Liver (tissue), 9 donors: ENCODE data around the gene PHF19. TPM values are rescaled to one million over a fixed set of nuclear protein-coding genes. Genes with fewer than 3 reads are reported as not detected.
A peak's percentile ranks its signal among the peaks of the same experiment; 100 is the strongest.

Experiments used
- DNase-seq: peaks from one replicate; pipeline ENCODE4 v3.0.0-alpha.2; 2017; ENCODE audit warnings: low spot score
- H3K27ac ChIP-seq, 2 donors: one replicate each; pipeline ENCODE4 v1.7.0; 2013; ENCODE audit warnings: inconsistent platforms in 2 of 2, low read length in 2 of 2, control low read depth in 1 of 2, low read depth in 1 of 2, mild to moderate bottlenecking in 1 of 2
- H3K27me3 ChIP-seq, 4 donors: one replicate each; pipeline versions ENCODE4 v1.6.1 to v1.7.0; 2013; ENCODE audit warnings: low read length in 3 of 4, inconsistent platforms in 1 of 4, mild to moderate bottlenecking in 1 of 4, moderate library complexity in 1 of 4; ENCODE audit not compliant: control insufficient read depth in 4 of 4, insufficient read depth in 4 of 4
- H3K36me3 ChIP-seq, 4 donors: one replicate each; pipeline versions ENCODE4 v1.6.1 to v1.7.0; 2013; ENCODE audit warnings: low read length in 3 of 4, mild to moderate bottlenecking in 3 of 4, low read depth in 1 of 4, moderate library complexity in 1 of 4; ENCODE audit not compliant: control insufficient read depth in 4 of 4, insufficient read depth in 3 of 4
- H3K4me1 ChIP-seq, 4 donors: one replicate each; pipeline versions ENCODE4 v1.6.1 to v1.7.0; 2013; ENCODE audit warnings: low read length in 3 of 4, mild to moderate bottlenecking in 3 of 4, moderate library complexity in 1 of 4; ENCODE audit not compliant: control insufficient read depth in 4 of 4, insufficient read depth in 4 of 4
- H3K4me3 ChIP-seq, 3 donors: one replicate each; pipeline versions ENCODE4 v1.6.1 to v1.7.0; 2013; ENCODE audit warnings: low read length in 3 of 3, control low read depth in 1 of 3, low read depth in 1 of 3, mild to moderate bottlenecking in 1 of 3
- H3K9ac ChIP-seq, 2 donors: one replicate each; pipeline ENCODE4 v1.7.0; 2013; ENCODE audit warnings: low read length in 2 of 2, mild to moderate bottlenecking in 2 of 2, moderate library complexity in 2 of 2, control low read depth in 1 of 2, low read depth in 1 of 2
- H3K9me3 ChIP-seq, 4 donors: one replicate each; pipeline versions ENCODE4 v1.6.1 to v1.7.0; 2013; ENCODE audit warnings: low read length in 3 of 4; ENCODE audit not compliant: control insufficient read depth in 4 of 4
- EGR1 ChIP-seq, 2 donors: IDR thresholded peaks; 2 replicates each; pipeline ENCODE4 v1.6.1; 2016 to 2018; ENCODE audit warnings: antibody characterized with exemption in 2 of 2, low read depth in 2 of 2
- FOXA2 ChIP-seq: IDR thresholded peaks from 2 replicates; pipeline ENCODE4 v1.6.1; 2016; ENCODE audit warnings: antibody characterized with exemption
- GABPA ChIP-seq, 2 donors: IDR thresholded peaks in 1 of 2; conservative IDR thresholded peaks in 1 of 2; 2 replicates each; pipeline ENCODE4 v1.6.1; 2016; ENCODE audit warnings: antibody characterized with exemption in 2 of 2, mild to moderate bottlenecking in 1 of 2, moderate library complexity in 1 of 2
- HNF4A ChIP-seq, 2 donors: conservative IDR thresholded peaks; 2 replicates each; pipeline ENCODE4 v1.6.1; 2016; ENCODE audit warnings: antibody characterized with exemption in 2 of 2, mild to moderate bottlenecking in 2 of 2
- HNF4G ChIP-seq: IDR thresholded peaks from 2 replicates; pipeline ENCODE4 v1.6.1; 2016; ENCODE audit warnings: antibody characterized with exemption
- JUND ChIP-seq, 2 donors: IDR thresholded peaks; 2 replicates each; pipeline ENCODE4 v1.6.1; 2016; ENCODE audit warnings: antibody characterized with exemption in 2 of 2
- NR2F2 ChIP-seq: IDR thresholded peaks from 2 replicates; pipeline ENCODE4 v1.6.1; 2016; ENCODE audit warnings: antibody characterized with exemption
- RAD21 ChIP-seq, 2 donors: IDR thresholded peaks; 2 replicates each; pipeline ENCODE4 v1.6.1; 2016; ENCODE audit warnings: antibody characterized with exemption in 2 of 2, mild to moderate bottlenecking in 2 of 2
- RXRA ChIP-seq, 2 donors: IDR thresholded peaks; 2 replicates each; pipeline ENCODE4 v1.6.1; 2017 to 2018; ENCODE audit warnings: antibody characterized with exemption in 2 of 2, mild to moderate bottlenecking in 1 of 2
- TAF1 ChIP-seq: conservative IDR thresholded peaks from 2 replicates; pipeline ENCODE4 v1.6.1; 2016; ENCODE audit warnings: antibody characterized with exemption, mild to moderate bottlenecking
- YY1 ChIP-seq: IDR thresholded peaks from 2 replicates; pipeline ENCODE4 v1.6.1; 2016; ENCODE audit warnings: antibody characterized with exemption, mild to moderate bottlenecking
- WGBS: extraction: QIAGEN DNeasy Blood & Tissue Kit; methylation state at CpG from one replicate; pipeline ENCODE4 v1.1.7; 2013; 5-methylcytosine and 5-hydroxymethylcytosine counted together
- polyA plus RNA-seq, 2 donors: library from polyadenylated mRNA; stranded (reverse) in 1 of 2; unstranded in 1 of 2; fragments of 200-250 nt in 1 of 2; fragments of >200 nt in 1 of 2; fragmentation: Nextera tagmentation in 1 of 2; extraction: Ambion mirVana in 1 of 2; gene quantifications; one replicate each; pipeline versions ENCODE4 v1.2.1 to v1.2.3, GENCODE V29; 2013 to 2015
- total RNA-seq, 2 donors: library from RNA; depleted of rRNA; stranded (reverse); fragments of >200 nt; gene quantifications; one replicate each; pipeline ENCODE4 v1.2.3, GENCODE V29; 2014
- TF ChIP-seq, protein P1 (sequence below): IDR thresholded peaks from 2 replicates; pipeline ENCODE4 v1.6.1; 2016; ENCODE audit warnings: antibody characterized with exemption, mild to moderate bottlenecking
- TF ChIP-seq, protein P2 (sequence below): IDR thresholded peaks from 2 replicates; pipeline ENCODE4 v1.6.1; 2016; ENCODE audit warnings: antibody characterized with exemption
- TF ChIP-seq, protein P3 (sequence below): fragments of 150-350 bp; IDR thresholded peaks from 2 replicates; pipeline ENCODE4 v1.5.1; 2017; ENCODE audit warnings: improper control_type of control experiment, low read depth, low read length; ENCODE audit not compliant: missing input control
- TF ChIP-seq, protein P4 (sequence below): IDR thresholded peaks from 2 replicates; pipeline ENCODE4 v1.6.1; 2016; ENCODE audit warnings: antibody characterized with exemption
- donor health status: healthy.
- donor health status: healthy.
- donor health status: healthy.
- donor health status: healthy.
- donor health status: healthy.

Gene PHF19
- total and polyA plus RNA-seq, 4 donors = 1.9 to 16.0 (median 3.5) TPM

DNA sequence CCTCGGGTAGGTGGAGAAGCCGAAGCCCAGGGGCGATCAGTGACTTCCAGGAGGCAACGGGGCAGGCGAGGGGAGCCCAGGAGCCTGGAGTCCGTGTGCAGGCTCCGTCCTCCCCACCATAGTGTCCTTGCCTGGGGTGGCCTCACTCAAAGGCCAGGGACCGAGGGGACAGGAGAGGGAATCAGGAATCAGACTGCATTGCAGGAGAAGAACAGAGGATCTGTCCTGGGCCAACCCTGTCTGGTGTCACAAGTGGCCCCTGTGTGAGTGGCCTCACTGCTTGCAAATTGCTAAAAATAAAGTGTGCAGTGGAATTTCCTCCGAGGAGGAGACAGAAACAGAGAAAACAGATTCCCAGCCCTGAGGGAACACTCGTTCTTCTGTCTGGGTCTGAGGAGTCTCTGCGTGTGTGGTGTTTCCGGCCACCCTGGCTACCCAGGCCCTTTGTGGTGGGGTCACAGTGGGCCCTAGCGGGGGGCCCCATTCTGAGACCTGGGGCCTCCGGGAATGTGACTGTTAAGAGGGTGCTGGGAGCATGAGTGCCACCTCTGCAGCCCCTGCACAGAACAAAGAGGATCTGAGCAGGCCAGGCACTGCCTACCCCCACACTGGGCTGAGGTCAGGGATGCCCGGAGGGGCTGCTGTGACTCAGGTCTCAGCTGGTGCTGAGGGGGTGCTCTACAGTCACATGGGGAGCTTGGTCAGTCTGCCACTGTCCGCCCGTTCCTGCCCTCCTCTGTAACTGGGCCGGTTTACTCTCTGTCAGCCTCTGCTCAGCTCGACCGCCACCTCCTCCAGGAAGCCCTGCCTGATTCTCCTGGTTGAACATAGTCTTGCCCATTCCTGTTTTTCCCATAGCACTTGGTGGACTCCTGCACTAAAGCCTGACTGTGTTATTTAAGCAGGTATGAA is 42.2 kb upstream of the PHF19 start:
- TF ChIP-seq, protein P1, sequence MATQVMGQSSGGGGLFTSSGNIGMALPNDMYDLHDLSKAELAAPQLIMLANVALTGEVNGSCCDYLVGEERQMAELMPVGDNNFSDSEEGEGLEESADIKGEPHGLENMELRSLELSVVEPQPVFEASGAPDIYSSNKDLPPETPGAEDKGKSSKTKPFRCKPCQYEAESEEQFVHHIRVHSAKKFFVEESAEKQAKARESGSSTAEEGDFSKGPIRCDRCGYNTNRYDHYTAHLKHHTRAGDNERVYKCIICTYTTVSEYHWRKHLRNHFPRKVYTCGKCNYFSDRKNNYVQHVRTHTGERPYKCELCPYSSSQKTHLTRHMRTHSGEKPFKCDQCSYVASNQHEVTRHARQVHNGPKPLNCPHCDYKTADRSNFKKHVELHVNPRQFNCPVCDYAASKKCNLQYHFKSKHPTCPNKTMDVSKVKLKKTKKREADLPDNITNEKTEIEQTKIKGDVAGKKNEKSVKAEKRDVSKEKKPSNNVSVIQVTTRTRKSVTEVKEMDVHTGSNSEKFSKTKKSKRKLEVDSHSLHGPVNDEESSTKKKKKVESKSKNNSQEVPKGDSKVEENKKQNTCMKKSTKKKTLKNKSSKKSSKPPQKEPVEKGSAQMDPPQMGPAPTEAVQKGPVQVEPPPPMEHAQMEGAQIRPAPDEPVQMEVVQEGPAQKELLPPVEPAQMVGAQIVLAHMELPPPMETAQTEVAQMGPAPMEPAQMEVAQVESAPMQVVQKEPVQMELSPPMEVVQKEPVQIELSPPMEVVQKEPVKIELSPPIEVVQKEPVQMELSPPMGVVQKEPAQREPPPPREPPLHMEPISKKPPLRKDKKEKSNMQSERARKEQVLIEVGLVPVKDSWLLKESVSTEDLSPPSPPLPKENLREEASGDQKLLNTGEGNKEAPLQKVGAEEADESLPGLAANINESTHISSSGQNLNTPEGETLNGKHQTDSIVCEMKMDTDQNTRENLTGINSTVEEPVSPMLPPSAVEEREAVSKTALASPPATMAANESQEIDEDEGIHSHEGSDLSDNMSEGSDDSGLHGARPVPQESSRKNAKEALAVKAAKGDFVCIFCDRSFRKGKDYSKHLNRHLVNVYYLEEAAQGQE = no peak
- TF ChIP-seq EGR1 (IDR thresholded peaks at IDR 0.05; ENCODE audit: low read depth in 2 of 2) (no peak), TAF1 (no peak), YY1 (no peak), NR2F2 (peak; percentile 73), RXRA (IDR thresholded peaks at IDR 0.05) (peak; percentile 73 to 74), HNF4A (conservative IDR thresholded peaks at IDR 0.05) (no peak), JUND (IDR thresholded peaks at IDR 0.05) (no peak), GABPA (IDR thresholded peaks at IDR 0.05 in 1 of 2, conservative IDR thresholded peaks at IDR 0.05 in 1 of 2) (no peak)
- TF ChIP-seq, protein P2, sequence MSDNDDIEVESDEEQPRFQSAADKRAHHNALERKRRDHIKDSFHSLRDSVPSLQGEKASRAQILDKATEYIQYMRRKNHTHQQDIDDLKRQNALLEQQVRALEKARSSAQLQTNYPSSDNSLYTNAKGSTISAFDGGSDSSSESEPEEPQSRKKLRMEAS = no peak
- TF ChIP-seq, protein P3, sequence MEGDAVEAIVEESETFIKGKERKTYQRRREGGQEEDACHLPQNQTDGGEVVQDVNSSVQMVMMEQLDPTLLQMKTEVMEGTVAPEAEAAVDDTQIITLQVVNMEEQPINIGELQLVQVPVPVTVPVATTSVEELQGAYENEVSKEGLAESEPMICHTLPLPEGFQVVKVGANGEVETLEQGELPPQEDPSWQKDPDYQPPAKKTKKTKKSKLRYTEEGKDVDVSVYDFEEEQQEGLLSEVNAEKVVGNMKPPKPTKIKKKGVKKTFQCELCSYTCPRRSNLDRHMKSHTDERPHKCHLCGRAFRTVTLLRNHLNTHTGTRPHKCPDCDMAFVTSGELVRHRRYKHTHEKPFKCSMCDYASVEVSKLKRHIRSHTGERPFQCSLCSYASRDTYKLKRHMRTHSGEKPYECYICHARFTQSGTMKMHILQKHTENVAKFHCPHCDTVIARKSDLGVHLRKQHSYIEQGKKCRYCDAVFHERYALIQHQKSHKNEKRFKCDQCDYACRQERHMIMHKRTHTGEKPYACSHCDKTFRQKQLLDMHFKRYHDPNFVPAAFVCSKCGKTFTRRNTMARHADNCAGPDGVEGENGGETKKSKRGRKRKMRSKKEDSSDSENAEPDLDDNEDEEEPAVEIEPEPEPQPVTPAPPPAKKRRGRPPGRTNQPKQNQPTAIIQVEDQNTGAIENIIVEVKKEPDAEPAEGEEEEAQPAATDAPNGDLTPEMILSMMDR = no peak
- H3K36me3 ChIP-seq = no peaks in the 10 kb centered on the region
- H3K4me3 ChIP-seq = no peak overlapping the region
- whole genome bisulfite sequencing = 84% methylated on average over 20 of the region's 20 CpGs
- no peak overlapping the region for H3K9ac ChIP-seq
- H3K9me3 ChIP-seq = no peaks in the 10 kb centered on the region
- no peak for DNase-seq
- peak overlapping the region; percentile 29 to 33 for H3K27ac ChIP-seq
- H3K27me3 ChIP-seq = no peaks in the 10 kb centered on the region
- H3K4me1 ChIP-seq = peaks cover 0 to 10% (median 0%) of the 10 kb centered on the region in 4 donors

DNA sequence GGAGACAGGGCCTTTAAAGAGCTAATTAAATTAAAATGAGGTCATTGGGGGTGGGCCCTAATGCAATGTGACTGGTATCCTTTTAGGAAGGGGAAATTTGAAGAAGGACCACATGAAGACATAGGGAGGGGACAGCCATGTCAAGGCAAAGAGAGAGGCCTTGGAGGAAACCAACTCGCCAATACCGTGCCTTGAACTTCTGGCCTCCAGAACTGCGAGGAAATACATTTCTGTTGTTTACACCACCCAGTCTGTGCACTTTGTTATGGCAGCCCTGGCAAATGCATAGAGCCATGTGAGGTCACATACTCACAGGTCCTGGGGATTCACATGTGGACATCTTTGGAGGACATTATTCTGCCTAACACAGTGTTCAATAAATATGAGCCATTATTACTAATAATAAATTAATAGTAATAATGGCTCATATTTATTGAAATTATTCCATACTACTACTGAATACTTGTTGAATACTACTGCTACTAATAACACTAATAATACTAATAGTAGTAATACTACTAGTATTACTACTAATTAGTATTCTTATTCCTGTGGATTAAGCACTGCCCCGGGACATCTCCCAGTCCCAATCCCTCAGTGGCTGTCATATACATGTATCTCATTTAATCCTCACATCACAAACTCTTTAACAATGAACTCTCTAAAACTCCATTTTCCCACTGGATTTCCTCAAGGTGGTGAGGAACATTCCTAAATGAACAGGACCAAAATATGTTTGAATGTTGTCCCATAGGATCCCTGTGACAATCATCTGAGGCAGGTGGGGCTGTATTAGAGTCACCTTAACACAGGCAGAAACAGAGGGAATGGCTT is 41.2 kb upstream of the PHF19 start:
- H3K36me3 ChIP-seq = no peaks in the 10 kb centered on the region

More for the DNA sequence above, 41.2 kb upstream of the PHF19 start:
- H3K9me3 ChIP-seq = no peaks in the 10 kb centered on the region
- H3K4me3 ChIP-seq = no peak overlapping the region
- 95% methylated on average over 4 of the region's 4 CpGs for WGBS
- peaks cover 0 to 10% (median 0%) of the 10 kb centered on the region in 4 donors for H3K4me1 ChIP-seq
- peak overlapping the region in 1 of 2 donors; percentile 29 for H3K27ac ChIP-seq
- TF ChIP-seq HNF4G (no peak), FOXA2 (no peak), RAD21 (IDR thresholded peaks at IDR 0.05) (no peak), EGR1 (IDR thresholded peaks at IDR 0.05; ENCODE audit: low read depth in 2 of 2) (no peak), GABPA (IDR thresholded peaks at IDR 0.05 in 1 of 2, conservative IDR thresholded peaks at IDR 0.05 in 1 of 2) (no peak), HNF4A (conservative IDR thresholded peaks at IDR 0.05) (no peak), YY1 (no peak), NR2F2 (no peak)
- TF ChIP-seq, protein P2 = no peak
- TF ChIP-seq, protein P4, sequence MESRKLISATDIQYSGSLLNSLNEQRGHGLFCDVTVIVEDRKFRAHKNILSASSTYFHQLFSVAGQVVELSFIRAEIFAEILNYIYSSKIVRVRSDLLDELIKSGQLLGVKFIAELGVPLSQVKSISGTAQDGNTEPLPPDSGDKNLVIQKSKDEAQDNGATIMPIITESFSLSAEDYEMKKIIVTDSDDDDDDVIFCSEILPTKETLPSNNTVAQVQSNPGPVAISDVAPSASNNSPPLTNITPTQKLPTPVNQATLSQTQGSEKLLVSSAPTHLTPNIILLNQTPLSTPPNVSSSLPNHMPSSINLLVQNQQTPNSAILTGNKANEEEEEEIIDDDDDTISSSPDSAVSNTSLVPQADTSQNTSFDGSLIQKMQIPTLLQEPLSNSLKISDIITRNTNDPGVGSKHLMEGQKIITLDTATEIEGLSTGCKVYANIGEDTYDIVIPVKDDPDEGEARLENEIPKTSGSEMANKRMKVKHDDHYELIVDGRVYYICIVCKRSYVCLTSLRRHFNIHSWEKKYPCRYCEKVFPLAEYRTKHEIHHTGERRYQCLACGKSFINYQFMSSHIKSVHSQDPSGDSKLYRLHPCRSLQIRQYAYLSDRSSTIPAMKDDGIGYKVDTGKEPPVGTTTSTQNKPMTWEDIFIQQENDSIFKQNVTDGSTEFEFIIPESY = no peak
- H3K9ac ChIP-seq = no peak overlapping the region
- DNase-seq = no peak
- H3K27me3 ChIP-seq = no peaks in the 10 kb centered on the region
